Upper lobe of left lung (tissue), 6 donors: ENCODE measurements around the gene FLRT2. TPM values are rescaled to one million over a fixed set of nuclear protein-coding genes. Genes with fewer than 3 reads are reported as not detected.

Experiments
- ATAC-seq, 2 donors: fragments of 200-7000 bp; cut with Tn5 transposase; one replicate each; pipeline ENCODE4 v1.9.1; 2022; ENCODE audit warnings: mild to moderate bottlenecking in 2 of 2, moderate library complexity in 2 of 2; ENCODE audit not compliant: low FRiP score in 2 of 2
- DNase-seq, 2 donors: peaks; one replicate each; pipeline ENCODE4 v3.0.0-alpha.2; 2019 to 2020
- H3K27ac ChIP-seq, 4 donors: fragments of 200-600 bp; sonication (generic); one replicate each; pipeline ENCODE4 v1.5.1; 2016 to 2019
- H3K27me3 ChIP-seq, 4 donors: fragments of 200-600 bp; sonication (generic); one replicate each; pipeline ENCODE4 v1.5.1; 2017 to 2019
- H3K36me3 ChIP-seq, 4 donors: fragments of 200-600 bp; sonication (generic); one replicate each; pipeline ENCODE4 v1.5.1; 2016 to 2019
- H3K4me1 ChIP-seq, 4 donors: fragments of 200-600 bp; sonication (generic); one replicate each; pipeline ENCODE4 v1.5.1; 2018 to 2019
- H3K4me3 ChIP-seq, 4 donors: fragments of 200-600 bp; sonication (generic); one replicate each; pipeline ENCODE4 v1.5.1; 2017 to 2019; ENCODE audit warnings: mild to moderate bottlenecking in 2 of 4, moderate library complexity in 1 of 4
- H3K9me3 ChIP-seq, 4 donors: fragments of 200-600 bp; sonication (generic); one replicate each; pipeline ENCODE4 v1.5.1; 2018 to 2019
- CTCF ChIP-seq, 6 experiments: fragments of 450-650 bp in 4 of 6; fragments of 200-600 bp in 2 of 6; sonication (generic) in 2 of 6; IDR thresholded peaks; one replicate each; pipeline ENCODE4 v1.5.1; 2016 to 2019; ENCODE audit warnings: antibody characterized with exemption in 6 of 6
- EP300 ChIP-seq, 4 donors: sonication (generic); formaldehyde crosslinking; IDR thresholded peaks; one replicate each; pipeline ENCODE4 v1.5.1; 2017; ENCODE audit warnings: antibody characterized with exemption in 4 of 4, control low read depth in 2 of 4
- POLR2A ChIP-seq, 4 donors: fragments of 450-650 bp; IDR thresholded peaks; one replicate each; pipeline ENCODE4 v1.5.1; 2016 to 2017; ENCODE audit warnings: antibody characterized with exemption in 4 of 4, mild to moderate bottlenecking in 2 of 4
- POLR2AphosphoS5 ChIP-seq, 2 donors: sonication (generic); formaldehyde crosslinking; IDR thresholded peaks; one replicate each; pipeline ENCODE4 v1.5.1; 2017; ENCODE audit warnings: antibody characterized with exemption in 2 of 2
- WGBS, 2 donors: methylation state at CpG; one replicate each; pipeline ENCODE4 v1.1.5; 2017 to 2018; 5-methylcytosine and 5-hydroxymethylcytosine counted together
- total RNA-seq, 6 donors: library from RNA; depleted of rRNA in 4 of 6; stranded (reverse); fragments of >200 nt in 4 of 6; gene quantifications; one replicate each; pipeline versions ENCODE4 v1.1.0 to v1.2.1, GENCODE V29; 2016 to 2021
- donor health status: DM: no; HTN: no; CAD: no; lungs with moderate emphysema.
- donor health status: DM: no; HTN: yes; CAD: no; lungs with severe emphysema.

FLRT2 gene
- total RNA-seq, 6 donors from 2014 or later: 0.91 to 24.1 (median 5.0) TPM

GRCh38 chr14:85663667-85664066 is 133.7 kb downstream of the FLRT2 start:
- DNase-seq: no peak
- Histone ChIP-seq H3K27ac (no peak overlapping the region), H3K4me1 (no peaks in the 10 kb centered on the region), H3K9me3 (no peaks in the 10 kb centered on the region), H3K4me3 (no peak overlapping the region), H3K36me3 (no peaks in the 10 kb centered on the region), H3K27me3 (no peaks in the 10 kb centered on the region)
- no peak for TF ChIP-seq POLR2A (IDR thresholded peaks at IDR 0.05)
- no peak for TF ChIP-seq POLR2AphosphoS5 (IDR thresholded peaks at IDR 0.05)
- no peak for TF ChIP-seq CTCF (IDR thresholded peaks at IDR 0.05)
- no peak for TF ChIP-seq EP300 (IDR thresholded peaks at IDR 0.05)
- ATAC-seq: no peak

- no peaks in the 10 kb centered on the region for H3K9me3 ChIP-seq
Measured at GRCh38 chr14:85675957-85676356, 146.0 kb downstream of the FLRT2 start.

GRCh38 chr14:85686908-85687307 is 157.0 kb downstream of the FLRT2 start:
- H3K27me3 ChIP-seq: no peaks in the 10 kb centered on the region
- no peak overlapping the region for H3K4me3 ChIP-seq
- TF ChIP-seq EP300 (IDR thresholded peaks at IDR 0.05) (no peak), POLR2A (IDR thresholded peaks at IDR 0.05) (no peak), POLR2AphosphoS5 (IDR thresholded peaks at IDR 0.05) (no peak), CTCF (IDR thresholded peaks at IDR 0.05) (no peak)
- 30 to 41% methylated on average over 1 of the region's 1 CpG for WGBS, 2 donors
- ATAC-seq (peak in 1 of 2 donors; percentile 27), DNase-seq (no peak)
- no peaks in the 10 kb centered on the region for H3K9me3 ChIP-seq
- H3K4me1 ChIP-seq: no peaks in the 10 kb centered on the region
- H3K36me3 ChIP-seq: no peaks in the 10 kb centered on the region
- H3K27ac ChIP-seq: no peak overlapping the region

More at GRCh38 chr14:85675957-85676356, 146.0 kb downstream of the FLRT2 start:
- no peak for TF ChIP-seq POLR2AphosphoS5 (IDR thresholded peaks at IDR 0.05)
- TF ChIP-seq CTCF (IDR thresholded peaks at IDR 0.05): no peak
- TF ChIP-seq POLR2A (IDR thresholded peaks at IDR 0.05): no peak
- TF ChIP-seq EP300 (IDR thresholded peaks at IDR 0.05): no peak
- Histone ChIP-seq H3K36me3 (no peaks in the 10 kb centered on the region), H3K27ac (no peak overlapping the region), H3K4me3 (no peak overlapping the region), H3K27me3 (no peaks in the 10 kb centered on the region), H3K4me1 (no peaks in the 10 kb centered on the region)
- ATAC-seq: peak in 1 of 2 donors; percentile 58
- 78 to 79% methylated on average over 6 of the region's 6 CpGs for WGBS, 2 donors
- no peak for DNase-seq

- ATAC-seq (no peak), DNase-seq (no peak)
- Histone ChIP-seq H3K27ac (no peak overlapping the region), H3K4me3 (no peak overlapping the region), H3K9me3 (no peaks in the 10 kb centered on the region), H3K4me1 (no peaks in the 10 kb centered on the region), H3K36me3 (no peaks in the 10 kb centered on the region), H3K27me3 (no peaks in the 10 kb centered on the region)
- 75 to 76% methylated on average over 1 of the region's 1 CpG for WGBS, 2 donors
- TF ChIP-seq POLR2A (IDR thresholded peaks at IDR 0.05) (no peak), CTCF (IDR thresholded peaks at IDR 0.05) (no peak)
Measured at GRCh38 chr14:85687456-85687855, 157.5 kb downstream of the FLRT2 start.

- no peaks in the 10 kb centered on the region for H3K36me3 ChIP-seq
- 65 to 87% methylated on average over 1 of the region's 1 CpG for WGBS, 2 donors
- H3K27me3 ChIP-seq: no peaks in the 10 kb centered on the region
- no peak overlapping the region for H3K4me3 ChIP-seq
- no peak for TF ChIP-seq POLR2AphosphoS5 (IDR thresholded peaks at IDR 0.05)
- no peak for TF ChIP-seq CTCF (IDR thresholded peaks at IDR 0.05)
- TF ChIP-seq POLR2A (IDR thresholded peaks at IDR 0.05): no peak
- TF ChIP-seq EP300 (IDR thresholded peaks at IDR 0.05): no peak
- H3K4me1 ChIP-seq: no peaks in the 10 kb centered on the region
- H3K27ac ChIP-seq: no peak overlapping the region
- H3K9me3 ChIP-seq: no peaks in the 10 kb centered on the region
- ATAC-seq: peak in 1 of 2 donors; percentile 94
- DNase-seq: no peak
Measured at GRCh38 chr14:85688006-85688405, 158.1 kb downstream of the FLRT2 start.
